HG03025 (cell line): ENCODE data around the gene C3.
"Not testable (repeated sequence)": the region's sequence is repeated elsewhere in the genome, so short reads cannot be mapped to it uniquely, and the experiment has no call there.

Experiments
- ATAC-seq: cut with Tn5 transposase; IDR thresholded peaks from one replicate; pipeline ENCODE4 v1.9.1; 2021; ENCODE audit warnings: mild to moderate bottlenecking, moderate library complexity; ENCODE audit not compliant: unreplicated experiment, low FRiP score

The C3 gene

GRCh38 chr19:6632747-6633455 is 87.5 kb downstream of the C3 start:
- ATAC-seq: not testable (repeated sequence)

DNA sequence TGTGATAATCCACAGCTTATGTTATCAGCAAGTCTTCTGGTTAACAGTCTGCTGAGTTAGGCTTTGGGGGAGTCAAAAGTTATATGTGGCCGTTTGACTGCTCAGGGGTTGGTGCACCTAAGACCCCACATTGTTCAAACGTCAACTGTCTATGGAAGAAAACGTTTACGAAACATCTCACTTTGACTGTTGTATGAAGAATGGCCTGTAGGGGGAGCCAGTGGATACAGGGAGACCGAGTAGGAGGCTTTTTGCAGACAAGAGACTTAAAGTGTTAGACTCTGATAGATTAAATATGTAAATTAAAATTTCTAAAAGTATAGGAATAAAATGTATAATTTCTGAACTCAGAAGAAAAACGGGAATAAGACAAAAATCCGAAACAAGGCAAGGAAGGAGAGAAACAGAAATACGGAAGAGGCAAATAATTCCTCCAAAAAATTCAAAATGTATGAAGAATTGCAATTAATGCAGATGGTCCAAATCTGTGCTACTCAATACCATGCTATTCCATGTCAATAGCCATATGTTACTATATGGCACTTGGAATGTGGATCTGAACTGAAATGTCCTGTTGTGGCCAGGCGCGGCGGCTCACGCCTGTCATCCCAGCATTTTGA is 88.3 kb downstream of the C3 start:
- ATAC-seq: no peak
